Activated CD8-positive, alpha-beta memory T cell treated with anti-CD3 and anti-CD28 coated beads, Interleukin-2, amount 50 U/mL, for 24 hours (primary cell): Measurements from ENCODE around the gene JUN.
A peak's percentile ranks its signal among the peaks of the same experiment; 100 is the strongest.

Source experiments
- DNase-seq: peaks from one replicate; pipeline ENCODE4 v3.0.0-alpha.2; 2020; ENCODE audit errors: extremely low read depth

Gene JUN

DNA sequence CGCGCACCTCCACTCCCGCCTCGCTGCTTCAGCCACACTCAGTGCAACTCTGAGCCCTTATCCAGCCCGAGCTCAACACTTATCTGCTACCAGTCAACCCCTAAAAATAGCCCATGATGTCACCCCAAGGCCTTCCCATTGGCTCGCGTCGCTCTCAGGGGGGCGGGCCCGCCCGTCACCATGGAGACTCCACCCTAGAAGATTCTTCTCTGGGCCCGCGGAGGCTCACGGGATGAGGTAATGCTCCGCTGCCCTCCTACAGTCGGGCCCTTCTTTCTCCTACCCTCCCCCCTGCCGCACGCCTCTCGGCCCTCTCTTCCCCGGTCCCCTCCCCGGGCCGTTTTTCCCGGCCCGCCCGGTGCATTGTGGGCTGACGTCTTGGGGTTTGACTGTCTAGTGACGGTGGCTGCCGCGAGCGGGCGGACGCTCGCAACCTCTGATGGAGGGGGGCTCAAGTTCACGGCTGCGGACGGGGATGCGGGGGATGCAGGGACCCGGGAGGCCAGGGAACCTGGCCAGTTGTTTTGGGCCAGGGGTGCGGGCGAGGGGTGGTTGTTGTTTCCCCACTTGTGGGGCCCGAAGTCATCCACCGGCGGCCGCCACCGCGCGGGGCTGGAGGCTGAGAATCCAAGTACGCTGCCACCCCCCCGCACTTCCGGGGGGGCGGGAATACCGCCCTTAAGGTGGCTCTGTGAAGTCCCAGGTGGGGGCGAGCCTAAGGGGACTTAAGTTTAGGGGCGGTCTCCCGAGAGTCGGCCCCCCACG lies at the start of gene JUN:
TSS of gene JUN (minus strand) at position 55 of the 765 bp plus-strand sequence. CDS start 977 bp downstream, outside the sequence.
- DNase-seq, result peak; percentile 95

DNA sequence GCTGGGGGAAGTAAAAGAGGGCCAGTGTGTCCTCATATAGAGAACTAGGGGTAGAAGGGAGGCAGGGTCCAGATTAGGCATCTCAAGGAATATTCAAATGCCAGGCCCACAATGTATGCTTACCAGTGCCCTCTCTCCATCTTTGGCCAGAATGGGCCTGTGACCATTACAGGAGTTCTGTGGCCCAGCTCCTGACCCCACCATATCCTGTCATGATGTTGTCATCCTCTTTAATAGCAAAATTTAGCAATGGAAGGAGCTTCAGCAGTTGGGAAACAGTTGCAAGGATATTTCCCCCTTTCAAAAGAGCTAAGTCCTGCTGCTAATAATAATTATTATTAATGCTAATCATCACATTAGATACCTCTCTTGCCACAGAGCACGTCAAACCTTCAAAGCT lies 49.3 kb upstream of the JUN start:
- DNase-seq, result no peak

DNA sequence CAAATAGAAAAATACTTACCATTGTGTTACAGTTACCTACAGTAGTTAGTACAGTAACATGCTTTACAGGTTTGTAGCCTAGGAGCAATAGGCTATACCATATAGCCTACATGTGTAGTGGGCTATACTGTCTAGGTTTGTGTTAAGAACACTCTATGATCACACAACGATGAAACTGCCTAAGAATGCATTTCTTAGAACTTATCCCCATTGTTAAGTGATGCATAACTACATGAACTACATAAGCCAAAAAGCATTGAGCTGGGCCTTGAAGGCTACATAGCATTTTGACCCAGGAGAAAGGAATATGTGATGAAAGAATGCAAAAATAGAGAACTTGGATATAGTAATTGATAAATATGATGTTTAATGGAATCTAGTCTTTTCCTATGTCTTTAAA lies 46.4 kb upstream of the JUN start:
- DNase-seq, result no peak

DNA sequence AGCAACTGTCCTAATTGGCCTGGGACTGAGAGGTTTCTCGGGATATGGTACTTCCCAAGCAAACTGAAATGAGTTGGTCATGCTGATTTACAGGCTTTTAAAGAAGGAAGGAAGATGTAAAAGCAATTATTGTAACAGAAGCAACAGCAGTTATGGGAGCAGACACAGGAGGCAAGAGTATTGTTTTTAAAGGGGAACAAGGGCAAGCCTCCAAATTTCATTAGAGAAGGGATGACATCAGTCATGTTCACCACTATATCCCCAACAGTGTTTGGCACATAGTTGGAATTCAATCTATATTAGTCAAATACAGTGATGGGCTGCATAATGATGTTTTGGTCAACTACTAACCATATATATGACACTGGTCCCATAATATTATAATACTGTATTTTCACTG lies 46.0 kb upstream of the JUN start:
- DNase-seq, result no peak

DNA sequence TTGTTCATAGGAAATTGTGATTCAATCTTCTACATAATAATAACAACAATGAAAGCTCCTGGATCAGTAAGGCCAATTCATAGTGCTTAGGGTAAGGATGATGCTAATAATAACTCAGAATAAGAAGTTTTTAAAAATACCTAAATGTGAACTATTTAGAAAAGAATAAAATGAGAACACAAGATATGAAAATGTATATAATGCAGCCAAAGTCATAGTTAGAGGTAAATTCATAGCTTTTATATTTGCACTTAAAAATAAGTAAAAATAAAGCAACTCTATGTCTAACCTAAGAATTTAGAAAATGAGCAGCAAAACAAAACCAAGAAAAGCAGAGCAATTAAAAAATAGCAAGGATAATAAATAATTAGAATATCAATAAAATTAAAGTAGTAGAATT lies 43.5 kb upstream of the JUN start:
- no peak for DNase-seq

DNA sequence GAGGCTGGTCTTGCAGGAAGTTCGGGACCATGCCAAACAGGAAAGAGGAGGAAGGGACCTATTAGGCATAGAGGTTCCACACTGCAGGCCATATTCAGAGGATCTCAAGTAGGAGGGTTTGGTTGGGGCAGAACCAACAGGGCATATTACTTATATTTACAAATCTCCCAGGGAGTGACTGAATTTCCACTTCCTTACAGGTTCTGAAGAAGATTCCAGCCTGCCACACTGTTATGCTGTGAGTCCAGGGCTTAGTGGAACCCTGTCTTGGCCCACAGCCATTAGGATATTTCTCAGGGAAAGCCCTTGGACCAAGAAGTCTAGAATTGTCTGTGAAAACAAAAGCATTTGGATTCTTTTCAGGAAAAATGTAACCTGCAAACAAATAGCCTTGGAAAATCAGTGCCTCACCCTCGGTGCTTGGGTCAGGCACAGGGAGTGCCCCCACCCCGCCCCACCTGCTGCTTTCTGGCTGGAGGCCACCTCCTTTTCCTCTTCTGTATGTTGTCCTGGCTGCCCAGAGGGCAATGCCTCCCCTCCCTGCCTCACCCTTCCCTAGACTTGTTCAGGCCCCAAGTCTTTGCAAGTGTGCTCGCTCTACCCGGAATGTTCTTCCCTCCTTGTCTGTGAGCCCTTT lies 41.0 kb upstream of the JUN start:
- no peak for DNase-seq

DNA sequence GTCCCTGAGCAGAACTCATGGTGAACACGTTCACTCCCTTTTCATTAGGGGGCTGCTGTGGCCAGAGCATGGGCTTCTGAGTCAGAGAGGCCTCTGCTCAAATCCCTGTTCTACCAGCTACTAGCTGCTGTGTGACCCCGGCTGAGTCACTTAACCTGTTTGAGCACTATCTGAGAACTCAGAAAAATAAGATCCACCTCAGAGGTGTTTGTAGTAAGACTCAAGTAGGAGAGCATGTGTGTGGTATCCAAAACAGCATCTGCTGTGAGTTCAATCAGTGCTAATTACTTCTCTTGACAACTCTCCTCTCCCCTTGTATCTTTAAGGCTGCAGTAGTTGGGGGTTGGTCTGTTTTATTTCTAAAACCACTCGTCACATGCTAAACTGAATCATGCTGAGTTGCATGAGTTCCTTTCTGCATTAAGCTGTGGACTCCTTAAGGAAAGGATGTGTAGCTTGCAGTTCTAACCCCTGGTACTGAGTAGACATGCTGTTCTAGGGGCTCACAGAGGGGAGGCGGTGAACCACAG lies 39.7 kb upstream of the JUN start:
- no peak for DNase-seq

DNA sequence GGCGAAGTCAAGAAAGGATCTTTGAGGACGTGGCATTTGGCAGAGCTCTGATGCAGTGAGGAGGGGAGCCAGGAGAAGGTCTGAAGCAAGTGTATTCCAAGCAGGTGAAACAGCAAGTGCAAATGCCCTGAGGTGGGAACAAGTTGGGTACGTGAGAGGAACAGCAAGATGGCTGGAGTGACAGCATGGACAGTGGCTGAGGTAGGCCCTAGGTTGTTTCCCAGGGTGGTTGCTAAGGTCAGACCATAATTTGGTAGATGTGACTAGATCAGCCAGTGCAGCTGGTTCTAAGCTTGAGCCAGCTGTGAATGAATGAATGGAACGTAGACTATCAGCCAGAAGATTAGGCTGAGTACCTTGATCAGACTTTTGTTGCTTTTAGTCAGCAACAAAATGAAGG lies 37.5 kb upstream of the JUN start:
- no peak for DNase-seq

DNA sequence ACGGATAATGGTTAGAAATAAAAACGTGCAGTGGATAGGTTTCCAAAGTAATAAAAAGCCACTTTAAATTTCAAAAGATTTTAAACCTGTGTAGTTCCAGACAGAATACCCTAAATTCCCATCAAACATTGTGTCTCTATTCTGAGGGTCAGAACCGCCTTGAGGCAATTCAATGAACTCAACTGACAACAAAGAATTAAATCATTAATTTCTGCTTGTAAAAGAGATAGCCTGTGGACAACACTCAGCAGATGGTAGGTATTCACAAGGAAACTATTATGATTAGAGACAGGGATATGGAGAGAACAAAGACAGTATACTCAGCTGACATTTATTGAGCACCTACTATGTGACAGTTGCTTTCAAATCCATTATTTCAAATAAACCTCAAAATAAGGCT lies 35.1 kb upstream of the JUN start:
- no peak for DNase-seq

DNA sequence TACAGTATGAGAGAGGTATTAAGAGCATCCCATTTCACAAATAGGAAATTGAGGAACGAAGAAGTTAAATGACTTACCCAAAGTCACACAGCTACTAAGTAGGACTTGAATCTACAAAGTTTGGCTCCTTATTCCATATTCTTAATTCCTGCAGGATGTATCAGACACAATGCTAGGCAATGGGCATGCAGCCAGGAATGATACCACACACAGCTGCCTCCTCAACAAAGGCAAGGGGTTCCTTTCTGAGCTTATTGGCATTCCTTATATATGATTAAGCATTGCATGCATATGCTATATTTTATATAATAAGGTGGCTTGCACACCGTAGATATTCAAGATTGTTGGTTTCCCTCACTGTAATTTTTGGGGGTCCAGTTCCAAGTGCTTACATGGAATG lies 34.2 kb upstream of the JUN start:
- no peak for DNase-seq

DNA sequence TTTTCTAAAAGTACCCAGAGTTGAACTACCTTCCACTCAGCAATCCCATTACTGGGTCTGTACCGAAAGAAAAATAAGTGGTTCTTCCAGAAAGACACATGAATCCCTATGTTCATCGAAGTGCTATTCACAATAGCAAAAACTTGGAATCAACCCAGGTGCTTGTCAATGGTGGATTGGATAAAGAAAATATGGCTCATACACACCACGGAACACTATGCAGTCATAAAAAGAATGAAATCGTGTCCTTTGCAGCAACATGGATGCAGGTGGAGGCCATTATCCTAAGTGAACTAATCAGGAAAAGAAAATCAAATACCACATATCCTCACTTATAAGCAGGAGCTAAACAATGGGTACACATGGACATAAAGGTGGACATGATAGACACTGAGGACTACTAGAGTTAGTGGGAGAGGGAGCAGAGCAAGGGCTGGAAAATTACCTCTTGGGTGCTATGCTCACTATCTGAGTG lies 32.9 kb upstream of the JUN start:
- no peak for DNase-seq

DNA sequence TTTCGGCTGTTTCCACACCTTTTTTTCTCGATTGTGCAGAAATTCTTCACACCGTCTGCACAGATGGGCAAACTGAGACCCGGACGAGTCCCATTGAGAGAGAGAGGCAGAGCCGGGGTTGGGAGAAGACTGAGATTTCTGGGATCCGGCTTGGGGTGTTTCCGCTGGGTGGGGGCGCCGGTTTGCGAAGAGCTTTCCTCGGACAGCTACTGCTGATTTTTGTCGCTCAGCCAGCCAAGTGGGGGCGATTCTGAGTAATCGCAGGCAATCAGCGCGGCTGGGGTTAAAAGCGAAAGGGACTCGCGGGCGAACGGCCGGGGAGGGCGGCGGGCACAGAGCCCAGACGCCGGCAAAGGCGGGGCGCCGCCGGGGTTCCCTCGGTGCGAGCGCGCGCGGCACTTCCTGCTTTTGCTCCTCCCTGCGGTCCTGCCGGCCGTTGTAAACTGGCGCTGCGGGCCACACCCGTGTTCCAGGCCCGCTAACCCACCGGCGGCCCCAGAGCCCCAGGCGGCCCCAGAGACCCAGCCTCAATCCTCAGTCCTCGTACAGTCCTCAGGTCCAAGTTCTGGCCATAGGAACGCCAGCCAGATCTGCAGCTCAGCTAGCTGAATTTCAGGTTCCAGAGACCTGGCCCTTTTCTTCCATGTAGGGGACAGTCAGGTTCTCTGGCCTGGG lies 32.4 kb upstream of the JUN start:
- peak; percentile 44 for DNase-seq

DNA sequence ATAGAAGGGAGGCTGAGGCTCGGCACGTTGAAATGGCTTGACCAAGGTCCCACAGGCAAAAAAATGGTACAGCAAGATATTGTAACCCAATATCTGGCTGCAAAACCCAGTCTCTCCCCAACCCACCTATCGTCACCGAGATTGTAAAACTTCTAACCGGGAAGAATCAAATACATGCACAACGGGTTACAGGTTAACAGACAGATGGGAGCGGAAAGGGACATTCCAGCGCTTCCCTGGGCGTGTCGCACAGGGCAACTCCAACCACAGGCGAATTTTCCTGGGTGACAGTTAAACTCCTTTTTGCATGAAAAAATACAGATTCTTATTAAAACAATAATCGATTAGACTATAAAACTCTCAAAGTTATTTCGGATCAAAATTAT lies 31.8 kb upstream of the JUN start:
- no peak for DNase-seq

DNA sequence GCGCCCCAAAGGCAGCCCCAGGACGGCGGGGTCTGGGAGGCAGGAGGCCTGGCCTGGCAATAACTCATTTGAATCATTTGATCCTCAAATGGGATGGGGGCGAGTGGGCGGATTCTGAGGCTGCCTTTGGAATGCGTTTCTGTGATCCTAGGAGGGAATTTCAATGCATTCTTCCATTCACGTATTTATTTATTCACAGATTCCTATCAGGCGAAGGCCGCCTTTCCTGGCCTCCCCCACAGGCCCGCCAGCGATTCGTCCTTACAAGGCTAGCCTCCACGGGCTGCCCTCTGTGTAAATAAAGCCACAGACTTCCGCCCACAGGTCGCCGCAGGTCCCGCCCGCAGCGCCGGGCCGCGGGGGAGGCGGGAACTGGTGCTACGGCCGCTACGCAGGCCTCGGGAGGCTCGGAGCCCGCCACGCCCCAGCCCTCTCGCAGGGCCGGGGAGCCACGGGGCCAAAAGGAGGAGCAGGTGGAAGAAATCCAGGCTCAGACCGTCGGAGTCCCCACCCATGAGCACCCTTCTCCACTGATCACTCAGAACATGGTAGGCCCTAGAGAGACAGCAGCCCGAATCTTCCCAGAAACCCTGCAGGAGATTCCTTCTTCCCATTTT lies 31.3 kb upstream of the JUN start:
- DNase-seq, result peak; percentile 19

DNA sequence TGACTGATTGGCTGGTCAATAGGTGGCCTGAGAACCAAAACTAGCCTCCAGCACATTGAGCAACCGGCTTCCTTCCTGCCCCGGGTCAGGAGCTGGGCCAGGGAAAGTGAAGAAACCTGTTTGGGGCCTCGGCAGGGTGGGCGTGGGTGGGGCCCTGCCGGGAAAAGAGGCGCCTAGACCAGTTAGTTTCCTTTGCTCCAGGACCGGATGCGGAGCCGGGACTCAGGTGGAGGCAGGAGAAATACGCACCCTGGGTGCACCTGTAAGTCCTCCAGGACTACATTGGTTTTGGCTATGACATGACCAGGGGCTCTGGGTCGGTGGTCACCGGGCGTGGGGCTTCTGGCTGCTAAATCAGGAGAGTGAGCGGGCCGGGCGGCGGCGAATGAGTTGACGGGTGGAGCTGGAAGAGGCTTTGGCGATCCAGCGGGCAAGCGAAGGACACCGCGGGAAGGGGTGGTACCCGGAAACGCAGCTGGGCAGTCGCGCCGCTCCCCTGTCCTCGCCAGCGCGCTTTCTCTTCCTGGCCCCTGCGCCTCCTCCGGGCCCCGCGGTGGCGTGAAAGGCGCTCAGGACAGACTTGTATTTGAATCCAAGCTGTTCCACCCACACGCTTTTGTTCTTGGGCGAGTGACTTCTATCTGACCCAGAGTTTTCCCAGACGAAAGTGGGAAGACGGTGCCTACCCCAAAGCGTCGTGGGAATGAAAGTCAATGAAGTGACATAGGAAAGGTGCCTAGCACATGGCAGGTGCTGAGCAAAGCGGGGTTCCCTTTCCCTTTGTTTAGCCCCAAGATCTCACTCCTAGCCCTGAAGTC lies 30.6 kb upstream of the JUN start:
- DNase-seq, result no peak

DNA sequence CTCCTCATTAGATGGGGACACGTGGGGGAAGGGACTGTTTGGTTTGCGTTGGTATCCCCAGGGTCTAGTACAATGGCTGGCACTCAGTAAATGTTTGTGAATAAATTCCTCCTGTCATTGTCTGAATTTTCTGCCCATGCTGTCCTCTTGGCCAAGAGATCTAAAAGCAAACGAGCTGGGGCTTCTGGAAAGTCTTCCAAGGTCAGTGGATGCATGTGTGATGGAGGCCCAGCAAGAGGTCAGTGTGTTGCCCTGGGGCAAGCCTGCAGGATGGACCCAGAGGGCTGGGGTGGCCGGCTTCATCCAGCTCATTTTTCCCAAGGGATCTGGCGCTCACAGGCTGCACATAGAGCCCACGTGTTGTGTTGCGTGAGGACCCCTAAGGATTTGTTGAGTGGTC lies 30.0 kb upstream of the JUN start:
- no peak for DNase-seq

DNA sequence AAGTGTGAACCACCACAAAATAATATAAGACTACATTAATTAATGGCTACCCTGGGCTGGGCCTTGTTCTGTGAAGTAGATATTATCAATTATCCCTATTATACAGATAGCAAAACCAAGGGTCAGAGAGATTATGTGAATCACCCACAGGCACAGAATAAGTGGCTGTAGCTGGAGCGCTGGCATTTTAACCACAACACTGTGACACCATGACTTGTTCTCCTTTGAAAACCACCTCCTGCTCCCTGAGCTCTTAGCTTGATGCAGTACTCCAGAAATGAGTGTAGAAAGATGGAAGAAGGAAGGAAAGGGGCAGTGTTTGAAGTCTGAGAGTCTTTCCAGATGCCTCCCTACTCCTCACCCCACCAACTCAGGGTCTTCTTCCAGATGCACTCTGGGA lies 29.5 kb upstream of the JUN start:
- no peak for DNase-seq

DNA sequence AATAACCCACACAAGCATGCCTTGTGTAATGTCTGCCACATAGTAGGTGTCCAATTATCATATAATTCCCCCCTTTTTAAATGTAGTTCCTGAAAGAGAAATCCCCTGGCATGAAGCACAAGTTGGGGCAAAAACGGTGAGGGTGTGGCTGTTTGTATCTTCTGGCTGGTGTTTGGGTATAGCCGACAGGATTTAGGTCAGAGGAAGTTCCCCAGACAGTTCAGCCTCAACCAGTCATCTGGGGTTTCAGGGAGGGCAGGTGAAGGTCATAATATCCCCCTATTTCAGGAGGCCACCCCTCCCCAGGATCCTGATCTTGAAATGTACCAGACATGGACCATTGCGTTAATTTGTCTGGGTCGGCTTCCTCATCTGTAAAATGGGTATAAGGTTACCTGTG lies 29.1 kb upstream of the JUN start:
- DNase-seq, result no peak

DNA sequence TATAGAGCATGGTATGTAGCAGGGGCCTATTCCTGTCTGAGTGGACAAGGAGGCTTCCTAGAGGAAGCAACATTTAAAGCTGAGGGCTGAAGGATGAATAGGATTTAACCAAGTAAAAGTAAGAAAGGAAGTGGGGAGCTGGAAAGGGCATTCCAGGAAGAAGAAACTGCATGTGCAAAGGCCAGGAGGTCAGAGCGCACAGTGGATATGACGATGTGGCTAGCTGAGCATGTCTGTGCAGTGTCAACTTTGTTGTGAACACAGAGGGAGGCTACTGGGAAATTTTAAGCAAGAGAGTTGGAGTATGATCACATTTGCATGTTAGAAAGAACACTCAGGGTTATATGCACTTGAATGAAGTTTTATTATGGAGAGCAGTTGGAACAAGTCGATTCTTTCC lies 28.6 kb upstream of the JUN start:
- DNase-seq, result no peak

DNA sequence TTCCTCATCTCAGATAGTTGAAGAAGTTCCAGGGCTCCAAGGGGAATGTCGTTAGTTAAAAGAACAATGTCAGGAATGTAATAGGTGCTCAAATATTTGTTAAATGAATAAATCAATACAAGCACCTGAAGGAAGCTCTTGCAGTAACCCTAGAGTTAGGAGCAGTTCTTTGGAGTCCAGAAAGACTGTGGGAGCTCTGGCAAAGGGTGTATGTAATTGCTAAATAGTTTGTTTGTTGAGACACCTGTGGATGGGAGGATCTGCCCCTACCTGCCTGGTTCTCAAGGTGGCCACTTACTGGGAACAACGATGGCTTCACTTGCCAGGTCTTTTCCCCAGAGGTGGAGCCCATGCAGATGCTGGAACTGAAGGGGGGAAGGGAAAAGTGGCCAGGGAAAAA lies 27.5 kb upstream of the JUN start:
- no peak for DNase-seq

DNA sequence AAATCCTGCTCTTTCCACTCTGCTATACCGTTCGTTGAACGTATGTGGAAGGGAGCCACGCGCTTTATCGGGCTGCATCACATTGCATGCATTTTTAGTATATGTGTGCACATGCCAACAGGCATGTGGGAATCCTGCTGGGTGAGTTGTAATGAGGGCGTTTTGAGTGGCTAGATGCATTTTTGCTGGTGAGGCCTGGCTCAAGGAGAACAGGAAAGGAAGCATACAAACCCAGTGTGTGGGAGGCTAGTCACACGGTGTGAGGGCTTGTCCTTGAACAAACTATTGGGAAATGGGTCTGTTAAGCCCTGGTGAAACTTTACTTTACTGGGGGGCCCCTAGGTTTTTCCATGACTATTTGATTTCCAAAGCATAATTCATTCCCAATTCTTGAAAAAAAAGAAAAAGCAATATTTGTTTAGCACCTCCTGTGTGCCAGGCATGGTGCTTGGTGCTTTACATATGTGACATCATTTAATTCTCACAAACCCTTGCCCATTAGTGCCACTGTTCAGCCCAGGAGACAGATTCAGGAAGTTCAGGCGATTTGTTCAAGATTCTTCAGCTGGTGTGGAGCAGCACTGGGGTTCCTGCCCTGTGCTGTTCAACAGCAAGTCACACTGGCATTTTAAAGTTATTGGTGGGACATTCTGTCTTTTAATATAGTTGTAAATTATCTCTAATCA lies 25.6 kb upstream of the JUN start:
- DNase-seq, result no peak
